ENCODE measurements around the gene CTNNA3.

The CTNNA3 gene

DNA sequence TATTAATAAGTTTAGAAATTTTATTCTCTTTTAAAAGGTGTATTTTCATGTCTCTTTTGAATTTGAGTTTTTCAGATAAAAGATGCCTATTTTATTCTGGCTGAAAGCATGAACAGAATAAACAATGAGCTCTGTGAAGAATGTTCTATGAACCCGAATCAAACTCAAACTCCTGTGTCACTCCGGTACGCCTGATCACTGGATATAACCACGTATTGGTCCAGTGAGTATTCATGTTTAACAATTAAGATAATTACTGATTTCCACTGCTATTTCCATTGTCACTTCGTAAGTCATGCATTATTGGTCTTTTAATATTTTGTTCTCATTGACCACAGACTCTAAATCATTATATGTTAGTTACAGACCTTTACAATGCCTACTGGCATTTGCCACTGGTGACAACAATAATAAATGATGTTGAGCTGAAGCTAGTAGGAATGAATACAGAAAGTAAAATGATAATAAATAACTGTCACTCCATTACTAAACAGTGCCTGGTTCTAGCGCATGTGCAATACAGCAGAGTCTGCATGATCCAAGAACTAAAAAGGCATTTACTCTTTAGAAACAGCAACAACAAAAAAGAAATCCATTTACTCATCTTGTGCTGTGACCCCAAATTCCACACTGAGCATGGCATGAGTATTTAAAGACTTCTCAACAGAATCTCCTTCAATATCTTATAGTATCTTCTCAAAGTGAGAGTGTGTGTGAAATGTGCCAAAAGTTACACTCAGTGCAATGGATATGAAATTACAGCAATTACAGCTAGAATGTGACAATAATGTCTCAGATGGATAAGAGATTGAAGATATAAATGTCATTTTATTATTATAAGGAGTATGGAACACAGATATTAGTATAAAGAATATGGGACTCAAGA lies 1597.2 kb downstream of the CTNNA3 start:
- no peaks in the 10 kb centered on the region for H3K36me3 ChIP-seq (ENCODE audit: control insufficient read depth, insufficient read depth, low read length)
- no peaks in the 10 kb centered on the region for H3K27me3 ChIP-seq (replicated peaks; ENCODE audit: control insufficient read depth, insufficient read depth, low read length, poor library complexity, severe bottlenecking)
- no peak for DNase-seq
- no peak overlapping the region for H3K27ac ChIP-seq (ENCODE audit: insufficient read depth, low read length, poor library complexity, severe bottlenecking)
- no peaks in the 10 kb centered on the region for H3K4me1 ChIP-seq (ENCODE audit: control insufficient read depth, insufficient read depth, low read length, poor library complexity, severe bottlenecking)
- no peaks in the 10 kb centered on the region for H3K9me3 ChIP-seq (ENCODE audit: control insufficient read depth, low read length)
- H3K4me3 ChIP-seq (ENCODE audit: insufficient read depth, low read depth, low read length, poor library complexity, severe bottlenecking), result no peak overlapping the region

DNA sequence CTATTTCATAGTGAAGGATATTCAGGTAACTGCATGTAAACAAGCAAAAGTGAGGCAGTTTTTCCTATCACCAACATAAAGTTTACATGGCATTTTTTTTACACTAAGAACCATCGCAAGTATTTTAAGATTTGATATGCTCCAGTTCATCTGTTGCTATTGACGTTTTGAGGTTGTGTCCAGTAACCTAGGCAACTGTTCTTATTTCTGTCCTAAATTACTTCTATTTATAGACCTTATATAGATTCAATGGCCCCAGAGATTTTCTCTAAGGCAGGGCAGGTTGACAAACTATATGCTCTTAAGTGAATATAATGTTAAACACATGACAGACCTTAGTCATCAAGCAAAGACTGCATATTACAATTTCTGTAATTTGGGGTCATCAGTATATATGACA lies 1600.4 kb downstream of the CTNNA3 start:
- Histone ChIP-seq H3K9me3 (ENCODE audit: control insufficient read depth, low read length) (no peaks in the 10 kb centered on the region), H3K27me3 (replicated peaks; ENCODE audit: control insufficient read depth, insufficient read depth, low read length, poor library complexity, severe bottlenecking) (no peaks in the 10 kb centered on the region), H3K4me3 (ENCODE audit: insufficient read depth, low read depth, low read length, poor library complexity, severe bottlenecking) (no peak overlapping the region), H3K27ac (ENCODE audit: insufficient read depth, low read length, poor library complexity, severe bottlenecking) (no peak overlapping the region), H3K36me3 (ENCODE audit: control insufficient read depth, insufficient read depth, low read length) (no peaks in the 10 kb centered on the region), H3K4me1 (ENCODE audit: control insufficient read depth, insufficient read depth, low read length, poor library complexity, severe bottlenecking) (no peaks in the 10 kb centered on the region)
- no peak for DNase-seq

- H3K36me3 ChIP-seq (ENCODE audit: control insufficient read depth, insufficient read depth, low read length), result no peaks in the 10 kb centered on the region
- DNase-seq, result no peak
- H3K27ac ChIP-seq (ENCODE audit: insufficient read depth, low read length, poor library complexity, severe bottlenecking), result no peak overlapping the region
- H3K4me1 ChIP-seq (ENCODE audit: control insufficient read depth, insufficient read depth, low read length, poor library complexity, severe bottlenecking), result no peaks in the 10 kb centered on the region
- no peaks in the 10 kb centered on the region for H3K27me3 ChIP-seq (replicated peaks; ENCODE audit: control insufficient read depth, insufficient read depth, low read length, poor library complexity, severe bottlenecking)
- no peak overlapping the region for H3K4me3 ChIP-seq (ENCODE audit: insufficient read depth, low read depth, low read length, poor library complexity, severe bottlenecking)
- H3K9me3 ChIP-seq (ENCODE audit: control insufficient read depth, low read length), result no peaks in the 10 kb centered on the region
These were observed 1610.1 kb downstream of the CTNNA3 start for GRCh38 chr10:66085906-66086305.

- no peak overlapping the region for H3K4me3 ChIP-seq (ENCODE audit: insufficient read depth, low read depth, low read length, poor library complexity, severe bottlenecking)
- H3K9me3 ChIP-seq (ENCODE audit: control insufficient read depth, low read length), result no peaks in the 10 kb centered on the region
- H3K4me1 ChIP-seq (ENCODE audit: control insufficient read depth, insufficient read depth, low read length, poor library complexity, severe bottlenecking), result no peaks in the 10 kb centered on the region
- H3K27me3 ChIP-seq (replicated peaks; ENCODE audit: control insufficient read depth, insufficient read depth, low read length, poor library complexity, severe bottlenecking), result no peaks in the 10 kb centered on the region
- H3K36me3 ChIP-seq (ENCODE audit: control insufficient read depth, insufficient read depth, low read length), result no peaks in the 10 kb centered on the region
- DNase-seq, result no peak
- H3K27ac ChIP-seq (ENCODE audit: insufficient read depth, low read length, poor library complexity, severe bottlenecking), result no peak overlapping the region
These were observed 1624.1 kb downstream of the CTNNA3 start for GRCh38 chr10:66071907-66072306.

- Histone ChIP-seq H3K27ac (ENCODE audit: insufficient read depth, low read length, poor library complexity, severe bottlenecking) (no peak overlapping the region), H3K36me3 (ENCODE audit: control insufficient read depth, insufficient read depth, low read length) (no peaks in the 10 kb centered on the region), H3K4me3 (ENCODE audit: insufficient read depth, low read depth, low read length, poor library complexity, severe bottlenecking) (no peak overlapping the region), H3K4me1 (ENCODE audit: control insufficient read depth, insufficient read depth, low read length, poor library complexity, severe bottlenecking) (no peaks in the 10 kb centered on the region), H3K9me3 (ENCODE audit: control insufficient read depth, low read length) (no peaks in the 10 kb centered on the region), H3K27me3 (replicated peaks; ENCODE audit: control insufficient read depth, insufficient read depth, low read length, poor library complexity, severe bottlenecking) (no peaks in the 10 kb centered on the region)
- DNase-seq, result no peak
These were observed 1637.4 kb downstream of the CTNNA3 start for GRCh38 chr10:66058594-66058993.

- H3K4me3 ChIP-seq (ENCODE audit: insufficient read depth, low read depth, low read length, poor library complexity, severe bottlenecking), result no peak overlapping the region
- no peaks in the 10 kb centered on the region for H3K4me1 ChIP-seq (ENCODE audit: control insufficient read depth, insufficient read depth, low read length, poor library complexity, severe bottlenecking)
- no peak for DNase-seq
- H3K9me3 ChIP-seq (ENCODE audit: control insufficient read depth, low read length), result no peaks in the 10 kb centered on the region
- no peaks in the 10 kb centered on the region for H3K36me3 ChIP-seq (ENCODE audit: control insufficient read depth, insufficient read depth, low read length)
- no peak overlapping the region for H3K27ac ChIP-seq (ENCODE audit: insufficient read depth, low read length, poor library complexity, severe bottlenecking)
- no peaks in the 10 kb centered on the region for H3K27me3 ChIP-seq (replicated peaks; ENCODE audit: control insufficient read depth, insufficient read depth, low read length, poor library complexity, severe bottlenecking)
These were observed 1646.7 kb downstream of the CTNNA3 start for GRCh38 chr10:66049335-66049734.

- DNase-seq, result no peak
- H3K4me3 ChIP-seq (ENCODE audit: insufficient read depth, low read depth, low read length, poor library complexity, severe bottlenecking), result no peak overlapping the region
- H3K27me3 ChIP-seq (replicated peaks; ENCODE audit: control insufficient read depth, insufficient read depth, low read length, poor library complexity, severe bottlenecking), result no peaks in the 10 kb centered on the region
These were observed 1650.1 kb downstream of the CTNNA3 start for GRCh38 chr10:66045859-66046258.

DNA sequence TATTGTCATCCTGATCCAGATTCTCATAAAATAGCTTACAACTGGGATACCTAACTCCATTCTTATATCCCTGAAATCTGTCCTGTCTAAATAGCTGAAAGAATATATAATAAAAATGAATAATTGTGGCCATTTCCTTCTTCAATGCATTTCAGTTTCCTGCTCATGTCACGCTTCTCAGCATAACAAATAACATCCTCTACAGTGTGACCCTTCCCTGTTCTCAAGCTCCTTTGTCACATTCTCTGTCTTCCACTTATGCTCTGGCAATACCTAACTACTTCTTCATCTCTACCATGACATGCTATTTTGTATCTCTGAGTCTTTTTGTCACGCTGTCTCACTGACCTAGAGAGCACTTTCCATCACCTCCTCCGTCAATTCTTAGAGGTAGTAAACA lies 1654.2 kb downstream of the CTNNA3 start:
- H3K27me3 ChIP-seq (replicated peaks; ENCODE audit: control insufficient read depth, insufficient read depth, low read length, poor library complexity, severe bottlenecking), result no peaks in the 10 kb centered on the region
- no peaks in the 10 kb centered on the region for H3K9me3 ChIP-seq (ENCODE audit: control insufficient read depth, low read length)
- H3K4me1 ChIP-seq (ENCODE audit: control insufficient read depth, insufficient read depth, low read length, poor library complexity, severe bottlenecking), result no peaks in the 10 kb centered on the region
- H3K36me3 ChIP-seq (ENCODE audit: control insufficient read depth, insufficient read depth, low read length), result no peaks in the 10 kb centered on the region
- H3K4me3 ChIP-seq (ENCODE audit: insufficient read depth, low read depth, low read length, poor library complexity, severe bottlenecking), result no peak overlapping the region
- no peak for DNase-seq
- no peak overlapping the region for H3K27ac ChIP-seq (ENCODE audit: insufficient read depth, low read length, poor library complexity, severe bottlenecking)

More at GRCh38 chr10:66045859-66046258, 1650.1 kb downstream of the CTNNA3 start:
- H3K4me1 ChIP-seq (ENCODE audit: control insufficient read depth, insufficient read depth, low read length, poor library complexity, severe bottlenecking), result no peaks in the 10 kb centered on the region
- H3K27ac ChIP-seq (ENCODE audit: insufficient read depth, low read length, poor library complexity, severe bottlenecking), result no peak overlapping the region
- H3K36me3 ChIP-seq (ENCODE audit: control insufficient read depth, insufficient read depth, low read length), result no peaks in the 10 kb centered on the region
- H3K9me3 ChIP-seq (ENCODE audit: control insufficient read depth, low read length), result no peaks in the 10 kb centered on the region

- Histone ChIP-seq H3K4me3 (ENCODE audit: insufficient read depth, low read depth, low read length, poor library complexity, severe bottlenecking) (no peak overlapping the region), H3K9me3 (ENCODE audit: control insufficient read depth, low read length) (no peaks in the 10 kb centered on the region), H3K4me1 (ENCODE audit: control insufficient read depth, insufficient read depth, low read length, poor library complexity, severe bottlenecking) (no peaks in the 10 kb centered on the region), H3K27me3 (replicated peaks; ENCODE audit: control insufficient read depth, insufficient read depth, low read length, poor library complexity, severe bottlenecking) (no peaks in the 10 kb centered on the region), H3K27ac (ENCODE audit: insufficient read depth, low read length, poor library complexity, severe bottlenecking) (no peak overlapping the region), H3K36me3 (ENCODE audit: control insufficient read depth, insufficient read depth, low read length) (no peaks in the 10 kb centered on the region)
- no peak for DNase-seq
These were observed 1657.4 kb downstream of the CTNNA3 start for GRCh38 chr10:66038623-66039022.

GRCh38 chr10:66026321-66026720 lies 1669.7 kb downstream of the CTNNA3 start:
- Histone ChIP-seq H3K27me3 (replicated peaks; ENCODE audit: control insufficient read depth, insufficient read depth, low read length, poor library complexity, severe bottlenecking) (no peaks in the 10 kb centered on the region), H3K27ac (ENCODE audit: insufficient read depth, low read length, poor library complexity, severe bottlenecking) (no peak overlapping the region), H3K4me1 (ENCODE audit: control insufficient read depth, insufficient read depth, low read length, poor library complexity, severe bottlenecking) (no peaks in the 10 kb centered on the region), H3K4me3 (ENCODE audit: insufficient read depth, low read depth, low read length, poor library complexity, severe bottlenecking) (no peak overlapping the region), H3K9me3 (ENCODE audit: control insufficient read depth, low read length) (no peaks in the 10 kb centered on the region), H3K36me3 (ENCODE audit: control insufficient read depth, insufficient read depth, low read length) (no peaks in the 10 kb centered on the region)
- DNase-seq, result no peak
